RWPE1 (cell line): ENCODE measurements around the gene ACTN4.
A peak's percentile ranks its signal among the peaks of the same experiment; 100 is the strongest.
"Not testable (repeated sequence)": the region's sequence is repeated elsewhere in the genome, so short reads cannot be mapped to it uniquely, and the experiment has no call there.

Experiments used
- CTCF ChIA-PET: fragments of 350-600 bp; sonication (Branson Sonifier 250); formaldehyde crosslinking; extraction: SDS; loops from one replicate; lab custom pipeline; 2021; lab: Yijun Ruan, JAX
- POLR2A ChIA-PET: fragments of 400-600 bp; formaldehyde crosslinking; extraction: SDS; loops from one replicate; lab custom pipeline; 2020; ENCODE audit warnings: antibody characterized with exemption; ENCODE audit not compliant: low non-redundant PET; lab: Yijun Ruan, JAX
- DNase-seq: peaks from one replicate; pipeline ENCODE4 v3.0.0; 2012; ENCODE audit warnings: low spot score
- H3K27ac ChIP-seq: fragments of 450-650 bp; 2 replicates; pipeline ENCODE4 v1.5.1; 2017
- CTCF ChIP-seq: fragments of 450-650 bp; conservative IDR thresholded peaks from 2 replicates; pipeline ENCODE4 v1.5.1; 2017; ENCODE audit warnings: low read depth, mild to moderate bottlenecking

The ACTN4 gene

GRCh38 chr19:38626401-38626800 lies 21.0 kb upstream of the ACTN4 start:
- POLR2A ChIA-PET, result no interaction called here
- TF ChIP-seq CTCF, result no peak

DNA sequence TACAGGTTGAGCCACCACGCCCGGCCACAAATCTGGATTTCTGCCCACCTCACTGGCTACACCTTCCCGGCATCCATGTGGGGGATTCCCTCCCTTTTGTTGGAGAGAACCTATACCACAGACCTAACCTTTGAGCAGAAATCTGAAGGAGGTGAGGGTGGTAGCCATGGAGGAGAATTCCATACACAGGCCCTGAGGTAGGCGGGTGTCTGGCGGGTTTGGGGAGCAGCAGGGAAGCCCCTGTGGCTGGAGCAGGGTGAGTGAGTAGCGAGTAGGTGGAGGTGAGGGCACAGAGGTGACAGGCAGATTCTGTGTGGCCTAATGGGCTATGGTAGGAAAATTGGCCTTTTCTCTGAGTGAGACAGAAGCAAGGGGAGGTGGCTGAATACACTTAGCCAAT lies 17.9 kb upstream of the ACTN4 start:
- POLR2A ChIA-PET, result no interaction called here
- DNase-seq, result no peak
- CTCF ChIA-PET, result interaction anchor here (0.6 kb wide), 1 partner anchor 82 kb away, joined by 3 read pairs; no protein-coding TSS in a partner anchor
- peak overlapping the region; percentile 55 for H3K27ac ChIP-seq
- no peak for TF ChIP-seq CTCF

More at GRCh38 chr19:38626401-38626800, 21.0 kb upstream of the ACTN4 start:
- no peak for DNase-seq
- CTCF ChIA-PET, result no interaction called here
- no peak overlapping the region for H3K27ac ChIP-seq

DNA sequence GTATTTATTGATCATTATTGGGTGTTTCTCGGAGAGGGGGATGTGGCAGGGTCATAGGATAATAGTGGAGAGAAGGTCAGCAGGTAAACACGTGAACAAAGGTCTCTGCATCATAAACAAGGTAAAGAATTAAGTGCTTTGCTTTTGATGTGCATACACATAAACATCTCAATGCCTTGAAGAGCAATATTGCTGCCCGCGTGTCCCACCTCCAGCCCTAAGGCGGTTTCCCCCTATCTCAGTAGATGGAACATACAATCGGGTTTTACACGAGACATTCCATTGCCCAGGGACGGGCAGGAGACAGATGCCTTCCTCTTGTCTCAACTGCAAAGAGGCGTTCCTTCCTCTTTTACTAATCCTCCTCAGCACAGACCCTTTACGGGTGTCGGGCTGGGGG lies 16.1 kb upstream of the ACTN4 start:
- peak overlapping the region; percentile 84 for H3K27ac ChIP-seq
- DNase-seq, CTCF ChIA-PET, POLR2A ChIA-PET: not testable (repeated sequence)

- POLR2A ChIA-PET, DNase-seq: not testable (repeated sequence)
- CTCF ChIA-PET, result interaction anchor here (0.7 kb wide), 1 partner anchor 113 kb away, joined by 3 read pairs; no protein-coding TSS in a partner anchor
- peak overlapping the region; percentile 84 for H3K27ac ChIP-seq
These were observed 15.5 kb upstream of the ACTN4 start for GRCh38 chr19:38631811-38632475.

DNA sequence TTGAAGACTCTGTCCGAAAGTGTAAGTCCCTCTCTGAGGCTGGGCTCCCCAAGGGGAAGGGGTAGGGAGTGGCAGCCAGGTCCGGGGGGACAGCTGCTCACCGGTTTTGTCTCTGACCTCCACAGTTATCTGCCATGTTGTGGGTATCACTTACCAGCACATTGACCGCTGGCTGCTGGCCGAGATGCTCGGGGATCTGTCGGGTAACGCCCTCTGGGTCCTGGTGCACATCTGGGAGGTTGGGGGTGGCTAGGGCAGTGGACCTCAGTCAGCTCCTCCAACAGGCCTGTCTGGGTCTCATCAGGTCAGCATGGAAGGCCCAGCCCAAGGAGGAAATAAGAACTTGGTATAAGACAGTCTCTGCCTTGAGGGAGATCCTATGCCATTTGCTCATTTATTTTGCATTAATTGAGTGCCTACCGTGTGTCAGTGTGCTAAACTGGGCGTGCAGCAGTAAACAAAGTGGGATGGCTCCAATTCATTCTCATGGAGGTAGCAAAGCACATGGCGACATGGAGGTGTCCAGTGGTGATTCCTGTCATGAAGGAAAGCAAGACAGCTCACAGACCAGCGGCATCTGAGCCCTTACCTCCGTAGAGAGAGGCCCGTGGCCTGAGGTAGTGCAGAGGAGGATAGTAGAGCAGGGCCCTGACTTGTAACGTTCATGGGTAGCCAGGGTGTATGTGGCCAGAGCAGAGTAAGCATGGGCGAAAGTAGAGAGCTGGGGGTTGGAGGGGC lies 14.8 kb upstream of the ACTN4 start:
- peak overlapping the region; percentile 84 for H3K27ac ChIP-seq
- no peak for TF ChIP-seq CTCF
- DNase-seq, result no peak
- CTCF ChIA-PET, result interaction anchor here (0.7 kb wide), 1 partner anchor 112 kb away, joined by 3 read pairs; no protein-coding TSS in a partner anchor
- POLR2A ChIA-PET, result no interaction called here

DNA sequence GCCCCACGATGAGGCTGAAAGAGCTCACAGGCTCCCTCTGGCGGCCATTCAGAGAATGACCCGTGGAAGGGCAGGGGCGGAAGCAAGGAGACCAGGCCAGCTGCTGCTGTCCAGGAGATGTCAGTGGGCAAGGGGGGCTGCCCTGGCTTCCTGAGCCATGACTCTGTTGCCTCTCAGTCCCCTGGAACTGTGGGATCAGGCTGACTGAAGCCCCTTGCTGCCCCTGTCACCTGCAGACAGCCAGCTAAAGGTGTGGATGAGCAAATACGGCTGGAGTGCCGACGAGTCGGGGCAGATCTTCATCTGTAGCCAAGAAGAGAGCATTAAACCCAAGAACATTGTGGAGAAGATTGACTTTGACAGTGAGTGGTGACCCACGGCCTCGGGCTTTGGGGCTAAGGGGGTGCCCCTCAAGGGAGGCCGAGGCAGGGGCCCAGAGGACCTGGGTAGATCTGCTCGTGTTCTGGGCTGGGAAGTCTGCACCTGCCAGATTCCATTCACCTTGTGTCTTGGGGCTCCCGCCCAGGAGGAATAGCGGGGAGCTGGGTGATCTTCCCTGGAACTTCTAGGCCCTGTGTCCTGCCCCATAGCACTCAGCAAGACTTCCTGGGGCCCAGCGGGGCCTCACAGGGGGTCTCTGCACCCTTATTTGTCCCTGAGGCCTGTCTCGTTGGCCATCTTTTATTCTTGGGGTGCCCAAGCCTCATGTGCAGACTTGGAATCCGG lies 12.5 kb upstream of the ACTN4 start:
- POLR2A ChIA-PET, result no interaction called here
- CTCF ChIA-PET, result interaction anchor here (0.5 to 1.6 kb wide), 17 partner anchors 9 to 450 kb away, joined by 3 to 11 read pairs (median 3); no protein-coding TSS in a partner anchor
- DNase-seq, result peak; percentile 72
- H3K27ac ChIP-seq, result peak overlapping the region; percentile 84
- peak; percentile 92 for TF ChIP-seq CTCF
